GM19240 (cell line): ENCODE measurements around the gene CCDC149.

Experiments
- DNase-seq: peaks from one replicate; pipeline ENCODE4 v3.0.0; 2011; ENCODE audit warnings: low spot score; ENCODE audit not compliant: insufficient read length

CCDC149 gene

GRCh38 chr4:24778464-24779225, 134.2 kb downstream of the CCDC149 start:
- DNase-seq = no peak

GRCh38 chr4:24777536-24778463, 135.0 kb downstream of the CCDC149 start:
- DNase-seq = no peak

- no peak for DNase-seq
Measured at GRCh38 chr4:24775750-24776149, 137.1 kb downstream of the CCDC149 start.

- DNase-seq = no peak
Measured at GRCh38 chr4:24775032-24775605, 137.7 kb downstream of the CCDC149 start.

GRCh38 chr4:24774452-24774851, 138.4 kb downstream of the CCDC149 start:
- DNase-seq = no peak

GRCh38 chr4:24772952-24773351, 139.9 kb downstream of the CCDC149 start:
- DNase-seq = no peak

- DNase-seq = no peak
Measured at GRCh38 chr4:24772061-24772705, 140.7 kb downstream of the CCDC149 start.

- no peak for DNase-seq
Measured at GRCh38 chr4:24771241-24771640, 141.6 kb downstream of the CCDC149 start.

- no peak for DNase-seq
Measured at GRCh38 chr4:24770667-24771066, 142.2 kb downstream of the CCDC149 start.

GRCh38 chr4:24770032-24770584, 142.7 kb downstream of the CCDC149 start:
- DNase-seq = no peak

GRCh38 chr4:24769571-24769970, 143.3 kb downstream of the CCDC149 start:
- no peak for DNase-seq

GRCh38 chr4:24768604-24769003, 144.2 kb downstream of the CCDC149 start:
- DNase-seq = no peak

- DNase-seq = no peak
Measured at GRCh38 chr4:24768006-24768405, 144.8 kb downstream of the CCDC149 start.

- no peak for DNase-seq
Measured at GRCh38 chr4:24765376-24765988, 147.4 kb downstream of the CCDC149 start.

GRCh38 chr4:24764345-24764744, 148.5 kb downstream of the CCDC149 start:
- no peak for DNase-seq

- DNase-seq = no peak
Measured at GRCh38 chr4:24763631-24764297, 149.1 kb downstream of the CCDC149 start.
